ENCODE data around the gene CUX1.

CUX1 gene

GRCh38 chr7:102275123-102275703, 457.8 kb downstream of the CUX1 start:
- no peak for TF ChIP-seq CTCF (IDR thresholded peaks at IDR 0.05; ENCODE audit: low read depth, low read length)
- H3K4me3 ChIP-seq (ENCODE audit: low read depth, low read length) = no peak overlapping the region
- in situ Hi-C loops (cut with HindIII; ENCODE audit: low sequenced_read_pairs) = no loop called here
- no peak for DNase-seq (ENCODE audit: low read depth, low spot score)

GRCh38 chr7:102277901-102278300, 460.5 kb downstream of the CUX1 start:
- TF ChIP-seq CTCF (IDR thresholded peaks at IDR 0.05; ENCODE audit: low read depth, low read length) = no peak
- in situ Hi-C loops (cut with HindIII; ENCODE audit: low sequenced_read_pairs) = no loop called here
- no peak overlapping the region for H3K4me3 ChIP-seq (ENCODE audit: low read depth, low read length)
- no peak for DNase-seq (ENCODE audit: low read depth, low spot score)

GRCh38 chr7:102279537-102280400, 462.3 kb downstream of the CUX1 start:
- in situ Hi-C loops (cut with HindIII; ENCODE audit: low sequenced_read_pairs) = loop anchor here (10.0 kb wide), 1 partner anchor 135 kb away; no protein-coding TSS in a partner anchor
- peak; percentile 51 for DNase-seq (ENCODE audit: low read depth, low spot score)
- TF ChIP-seq CTCF (IDR thresholded peaks at IDR 0.05; ENCODE audit: low read depth, low read length) = peak; percentile 91
- H3K4me3 ChIP-seq (ENCODE audit: low read depth, low read length) = no peak overlapping the region

- DNase-seq (ENCODE audit: low read depth, low spot score) = no peak
- H3K4me3 ChIP-seq (ENCODE audit: low read depth, low read length) = no peak overlapping the region
- TF ChIP-seq CTCF (IDR thresholded peaks at IDR 0.05; ENCODE audit: low read depth, low read length) = no peak
- in situ Hi-C loops (cut with HindIII; ENCODE audit: low sequenced_read_pairs) = loop anchor here (10.0 kb wide), 1 partner anchor 134 kb away; no protein-coding TSS in a partner anchor
Measured at GRCh38 chr7:102280521-102280920, 463.1 kb downstream of the CUX1 start.

GRCh38 chr7:102281785-102282184, 464.4 kb downstream of the CUX1 start:
- in situ Hi-C loops (cut with HindIII; ENCODE audit: low sequenced_read_pairs) = loop anchor here (10.0 kb wide), 1 partner anchor 133 kb away; no protein-coding TSS in a partner anchor
- no peak overlapping the region for H3K4me3 ChIP-seq (ENCODE audit: low read depth, low read length)
- TF ChIP-seq CTCF (IDR thresholded peaks at IDR 0.05; ENCODE audit: low read depth, low read length) = no peak
- no peak for DNase-seq (ENCODE audit: low read depth, low spot score)

GRCh38 chr7:102282465-102283362, 465.3 kb downstream of the CUX1 start:
- in situ Hi-C loops (cut with HindIII; ENCODE audit: low sequenced_read_pairs) = loop anchor here (10.0 kb wide), 1 partner anchor 132 kb away; no protein-coding TSS in a partner anchor
- TF ChIP-seq CTCF (IDR thresholded peaks at IDR 0.05; ENCODE audit: low read depth, low read length) = no peak
- no peak overlapping the region for H3K4me3 ChIP-seq (ENCODE audit: low read depth, low read length)
- no peak for DNase-seq (ENCODE audit: low read depth, low spot score)
